ENCODE measurements around the gene ZNF438.

Gene ZNF438

GRCh38 chr10:31017534-31018355, 13.9 kb downstream of the ZNF438 start:
- DNase-seq (ENCODE audit: low read depth in 3 of 3, low spot score in 1 of 3): no peak

- no peak for DNase-seq (ENCODE audit: low read depth in 3 of 3, low spot score in 1 of 3)
Observed at GRCh38 chr10:31014161-31014875, 17.3 kb downstream of the ZNF438 start.

- no peak for DNase-seq (ENCODE audit: low read depth in 3 of 3, low spot score in 1 of 3)
Observed at GRCh38 chr10:31013331-31013730, 18.3 kb downstream of the ZNF438 start.

GRCh38 chr10:31011665-31012022, 20.0 kb downstream of the ZNF438 start:
- no peak for DNase-seq (ENCODE audit: low read depth in 3 of 3, low spot score in 1 of 3)

- no peak for DNase-seq (ENCODE audit: low read depth in 3 of 3, low spot score in 1 of 3)
Observed at GRCh38 chr10:31011017-31011664, 20.5 kb downstream of the ZNF438 start.

DNA sequence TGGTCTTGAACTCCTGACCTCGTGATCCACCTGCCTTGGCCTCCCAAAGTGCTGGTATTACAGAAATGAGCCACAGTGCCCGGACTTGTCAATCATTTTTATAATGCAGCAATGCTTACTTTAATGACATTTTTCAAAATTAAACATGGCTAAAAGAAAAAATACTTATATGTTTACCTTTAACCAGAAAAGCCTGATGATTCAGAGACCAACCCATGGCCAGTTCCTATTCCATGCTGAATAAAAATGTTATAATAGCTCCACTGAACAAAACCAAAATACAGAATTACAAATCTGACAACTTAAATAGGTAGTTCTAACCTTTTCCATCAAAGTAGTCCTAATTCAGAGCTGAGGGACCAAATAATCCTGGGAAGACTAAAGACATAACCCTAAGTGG, 21.6 kb downstream of the ZNF438 start:
- DNase-seq (ENCODE audit: low read depth in 3 of 3, low spot score in 1 of 3): no peak

DNA sequence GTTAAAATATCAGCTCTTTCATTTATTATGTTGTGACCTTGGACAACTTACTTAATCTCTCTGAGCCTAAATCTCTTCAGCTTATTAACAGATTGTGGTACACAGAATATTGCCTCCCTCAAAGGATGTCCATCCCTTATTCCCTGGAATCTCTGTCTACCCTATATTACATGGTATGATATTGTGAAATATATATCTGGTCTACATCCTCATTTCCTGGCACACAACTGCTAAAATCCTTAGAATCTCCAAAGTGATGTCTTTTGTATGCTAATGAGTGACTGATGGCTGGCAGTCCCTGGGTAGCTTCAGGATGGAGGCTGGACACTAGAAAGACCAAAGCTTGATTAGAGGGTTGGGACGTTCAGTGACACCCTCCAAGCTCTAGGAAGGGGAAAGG, 25.8 kb downstream of the ZNF438 start:
- DNase-seq (ENCODE audit: low read depth in 3 of 3, low spot score in 1 of 3): no peak

- DNase-seq (ENCODE audit: low read depth in 3 of 3, low spot score in 1 of 3): no peak
Observed at GRCh38 chr10:31004611-31005193, 27.0 kb downstream of the ZNF438 start.

- DNase-seq (ENCODE audit: low read depth in 3 of 3, low spot score in 1 of 3): no peak
Observed at GRCh38 chr10:31001740-31002139, 29.9 kb downstream of the ZNF438 start.

- no peak for DNase-seq (ENCODE audit: low read depth in 3 of 3, low spot score in 1 of 3)
Observed at GRCh38 chr10:31000867-31001266, 30.8 kb downstream of the ZNF438 start.

DNA sequence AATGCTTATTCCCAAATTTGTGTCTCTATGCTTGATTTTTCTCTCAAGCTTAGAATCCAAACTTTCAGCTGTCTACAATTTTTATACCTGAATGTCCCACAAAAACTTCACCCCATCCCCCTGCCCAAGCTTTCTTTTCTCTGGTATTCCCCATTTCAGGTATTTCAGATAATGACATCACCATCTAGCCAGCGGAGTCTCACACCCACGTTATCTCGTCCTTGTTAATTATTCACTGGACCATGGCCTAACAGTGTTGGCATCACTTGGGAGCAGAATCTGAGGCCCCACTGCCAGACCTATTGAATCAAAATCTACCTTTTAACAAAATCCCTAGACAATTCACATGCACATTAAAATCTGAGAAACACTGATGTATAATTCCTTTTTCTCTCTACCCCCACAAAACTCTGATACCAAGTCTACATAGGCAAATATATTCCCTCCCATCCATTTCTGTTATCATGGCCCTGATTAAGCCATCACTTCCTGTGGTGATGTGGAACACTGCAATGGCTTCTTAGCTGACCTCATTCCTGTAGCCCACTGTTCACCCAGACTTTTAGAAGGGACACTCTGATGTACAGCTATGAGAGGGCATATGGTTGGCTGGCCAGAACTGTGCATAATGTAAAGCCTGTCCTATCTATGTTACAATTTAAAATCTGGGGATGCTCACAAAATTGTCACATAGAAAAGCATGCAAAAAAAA, 31.4 kb downstream of the ZNF438 start:
- DNase-seq (ENCODE audit: low read depth in 3 of 3, low spot score in 1 of 3): no peak

DNA sequence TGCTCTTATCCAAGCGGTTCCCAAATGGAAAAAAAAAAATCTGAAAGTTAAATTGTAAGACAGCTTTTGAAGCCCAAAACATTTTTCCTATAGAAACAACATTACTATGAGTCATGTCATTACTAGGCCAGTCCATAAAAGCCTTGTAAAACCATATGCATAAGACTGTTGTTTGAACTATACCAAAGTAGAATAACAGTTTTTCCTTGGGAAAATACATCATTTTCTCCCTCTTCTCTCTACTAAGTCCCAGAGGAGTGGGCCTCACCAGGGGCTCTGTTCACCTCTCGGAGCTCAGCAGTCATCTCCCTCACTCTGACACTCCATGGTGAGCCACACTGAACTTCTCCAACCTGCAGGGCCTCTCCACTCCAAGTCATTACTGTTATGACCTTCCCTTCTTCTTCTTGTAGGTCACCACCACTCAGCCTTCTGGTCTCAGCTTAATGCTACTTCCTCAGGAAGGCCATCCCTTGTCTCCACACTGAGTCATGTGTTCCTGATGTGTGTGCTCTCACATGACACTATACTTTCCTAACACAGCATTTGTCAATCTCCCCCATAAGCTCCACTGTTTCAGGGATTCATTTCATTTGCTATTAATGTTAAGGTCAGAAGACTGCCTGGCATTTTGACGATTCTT, 32.5 kb downstream of the ZNF438 start:
- no peak for DNase-seq (ENCODE audit: low read depth in 3 of 3, low spot score in 1 of 3)

DNA sequence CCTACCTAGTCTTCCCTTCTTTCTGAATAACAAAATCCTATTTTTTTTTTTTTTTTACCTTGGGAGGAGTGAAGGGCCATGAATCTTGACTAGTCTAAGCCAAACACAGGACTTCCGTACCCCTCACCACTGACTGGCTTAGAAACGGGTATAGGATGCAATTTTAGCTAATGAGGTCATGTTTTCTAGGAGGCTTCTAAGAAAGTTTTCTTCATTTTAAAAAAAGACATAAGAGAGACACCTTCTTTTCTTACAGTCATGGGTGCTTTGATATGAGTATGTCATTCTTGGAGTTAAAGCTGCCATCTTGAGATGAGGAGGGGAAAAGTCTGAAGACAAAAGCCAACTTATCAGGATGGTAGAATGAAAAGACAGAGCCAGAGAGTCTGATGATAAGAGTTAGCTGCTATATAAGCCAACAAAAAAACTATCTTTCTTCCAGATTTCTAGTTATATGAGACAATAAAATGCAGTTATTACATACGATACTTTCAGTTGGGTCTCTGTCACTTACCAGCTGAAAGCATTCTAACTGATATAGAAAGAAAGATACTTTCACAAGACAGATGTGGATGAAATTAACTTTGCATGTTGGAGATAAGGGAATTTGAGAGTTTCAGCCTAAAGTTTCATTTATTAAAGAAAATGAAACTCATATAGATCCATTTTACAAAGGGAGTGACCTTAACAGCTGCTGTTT, 34.0 kb downstream of the ZNF438 start:
- DNase-seq (ENCODE audit: low read depth in 3 of 3, low spot score in 1 of 3): no peak

GRCh38 chr10:30996481-30997005, 35.1 kb downstream of the ZNF438 start:
- DNase-seq (ENCODE audit: low read depth in 3 of 3, low spot score in 1 of 3): no peak

DNA sequence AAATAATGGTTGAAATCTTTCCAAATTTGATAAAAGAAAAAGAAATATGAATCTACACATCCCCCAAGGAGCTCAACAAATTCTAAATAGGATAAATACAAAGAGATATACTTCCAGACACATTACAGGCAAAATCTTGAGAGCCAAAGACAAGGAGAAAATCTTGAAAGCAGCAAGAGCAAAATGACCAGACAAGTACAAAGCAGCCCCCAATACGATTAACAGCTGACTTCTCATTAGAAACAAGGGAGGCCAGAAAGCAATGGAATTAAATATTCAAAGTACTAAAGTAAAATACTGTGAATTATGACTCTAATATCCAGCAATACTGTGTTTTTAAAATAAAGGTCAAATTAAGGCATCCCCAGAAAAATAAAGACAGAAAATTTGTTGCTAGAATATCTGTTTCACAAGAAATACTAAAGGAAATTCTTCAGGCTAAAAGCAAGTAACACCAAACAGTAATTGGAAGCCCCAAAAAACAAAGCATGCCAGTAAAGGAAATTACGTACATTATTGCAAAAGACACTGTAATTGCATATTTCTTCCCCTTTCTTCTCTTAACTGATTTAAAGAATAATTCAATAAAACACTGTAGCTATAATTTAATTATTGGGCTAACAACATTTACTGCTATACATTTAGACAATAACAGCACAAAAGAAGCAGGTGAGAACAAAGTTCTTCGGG, 36.4 kb downstream of the ZNF438 start:
- DNase-seq (ENCODE audit: low read depth in 3 of 3, low spot score in 1 of 3): no peak

- no peak for DNase-seq (ENCODE audit: low read depth in 3 of 3, low spot score in 1 of 3)
Observed at GRCh38 chr10:30993155-30993554, 38.5 kb downstream of the ZNF438 start.

DNA sequence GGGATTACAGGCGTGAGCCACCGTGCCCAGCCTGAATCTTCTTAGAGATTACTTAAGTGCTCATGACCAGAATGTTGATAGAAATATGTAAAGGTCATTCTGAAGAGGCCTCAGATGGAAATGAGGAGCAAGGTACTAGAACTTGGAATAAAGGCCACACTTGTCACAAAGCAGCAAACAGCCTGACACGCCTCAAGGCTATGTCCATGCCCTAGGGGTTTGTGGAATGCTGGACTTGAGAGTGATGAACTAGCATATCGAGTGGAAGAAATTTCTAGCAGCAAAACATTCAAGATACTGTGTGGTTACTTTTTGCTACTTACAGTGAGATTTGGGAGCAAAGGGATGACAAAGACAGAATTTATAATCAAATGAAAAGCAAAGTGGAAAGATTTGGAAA, 39.0 kb downstream of the ZNF438 start:
- no peak for DNase-seq (ENCODE audit: low read depth in 3 of 3, low spot score in 1 of 3)

- no peak for DNase-seq (ENCODE audit: low read depth in 3 of 3, low spot score in 1 of 3)
Observed at GRCh38 chr10:30991647-30992011, 40.0 kb downstream of the ZNF438 start.

DNA sequence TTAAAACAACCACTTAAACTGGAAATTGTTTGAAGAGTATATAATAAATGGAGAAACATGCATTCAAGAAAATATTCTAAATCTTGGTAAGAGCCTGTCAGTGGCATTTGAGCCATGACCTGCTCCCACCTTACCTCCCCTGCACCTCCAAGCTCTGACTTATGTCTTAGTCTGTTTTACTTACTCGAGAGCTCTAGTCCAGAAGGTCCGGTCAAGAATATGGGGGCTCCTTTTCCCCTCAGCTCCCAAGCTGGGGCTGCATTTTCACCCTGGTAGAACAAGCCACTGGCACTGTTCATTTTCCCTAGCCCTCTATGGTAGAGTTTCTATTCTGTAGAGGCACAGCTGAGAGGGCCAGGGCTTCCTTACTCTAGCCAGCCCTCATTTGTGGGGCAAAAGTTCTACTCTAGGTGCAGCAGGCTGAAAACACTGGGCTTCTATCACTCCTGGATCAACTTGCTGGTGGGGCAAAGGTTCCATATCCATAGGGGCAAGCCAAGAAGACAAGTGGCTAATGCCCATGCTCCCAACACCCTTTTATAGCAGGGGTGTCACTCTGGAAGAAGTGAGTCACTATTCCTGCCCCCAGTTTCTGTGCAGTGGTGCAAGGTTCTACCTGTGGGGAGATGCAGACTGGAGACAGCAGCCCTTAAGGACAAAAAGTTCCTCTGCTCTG, 40.6 kb downstream of the ZNF438 start:
- no peak for DNase-seq (ENCODE audit: low read depth in 3 of 3, low spot score in 1 of 3)
